ENCODE data around the gene MTMR10. TPM values are rescaled to one million over a fixed set of nuclear protein-coding genes. Genes with fewer than 3 reads are reported as not detected.

The MTMR10 gene
- polyA plus RNA-seq, 1 of the 3 experiments (the other 2 are of a cell fraction) = 6.4 TPM

DNA sequence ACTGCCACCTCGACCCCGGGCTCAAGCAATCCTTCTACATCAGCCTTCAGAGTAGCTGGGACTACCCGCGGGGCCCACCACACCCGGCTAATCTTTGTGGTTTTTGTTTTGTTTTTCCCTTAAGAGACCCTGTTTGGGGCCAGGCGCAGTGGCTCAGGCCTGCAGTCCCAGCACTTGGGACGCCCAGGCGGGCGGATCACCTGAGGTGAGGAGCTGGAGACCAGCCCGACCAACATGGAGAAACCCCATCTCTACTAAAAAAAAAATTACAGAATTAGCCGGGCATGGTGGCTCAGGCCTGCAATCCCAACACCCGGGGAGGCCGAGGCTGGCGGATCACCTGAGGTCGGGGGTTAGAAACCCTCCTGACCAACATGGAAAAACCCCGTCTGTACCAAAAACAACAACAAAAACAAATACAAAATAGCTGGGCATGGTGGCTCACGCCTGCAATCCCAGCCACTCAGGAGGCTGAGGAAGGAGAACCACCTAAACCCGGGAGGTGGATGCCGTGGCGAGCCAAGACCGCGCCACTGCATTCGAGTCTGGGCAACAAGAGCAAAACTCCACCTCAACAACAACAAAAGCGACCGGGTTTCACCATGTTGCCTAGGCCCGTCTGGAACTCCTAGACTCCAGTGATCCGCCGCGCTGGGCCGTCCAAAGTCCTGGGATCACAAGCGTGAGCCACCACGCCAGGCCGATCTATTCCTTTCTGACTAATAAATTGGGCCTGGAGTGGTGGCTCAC, 95.8 kb downstream of the MTMR10 start:
- H3K27me3 ChIP-seq (ENCODE audit: insufficient read depth) = no peaks in the 10 kb centered on the region
- CTCF ChIA-PET = interaction anchor here (1.0 to 3.7 kb wide), 4 partner anchors 233 to 595 kb away, joined by 3 to 42 read pairs (median 3); no protein-coding TSS in a partner anchor
- H3K9me3 ChIP-seq = no peaks in the 10 kb centered on the region
- no peak overlapping the region for H3K4me2 ChIP-seq
- H3F3A ChIP-seq (replicated peaks; ENCODE audit: insufficient read depth) = no peaks in the 10 kb centered on the region
- no peak overlapping the region for H3K27ac ChIP-seq (ENCODE audit: low read depth in 2 of 2, low read length in 1 of 2)
- H3K4me1 ChIP-seq (ENCODE audit: control insufficient read depth in 1 of 2, insufficient read depth in 2 of 2, low read depth in 1 of 2, low read length in 1 of 2) = no peaks in the 10 kb centered on the region
- no peaks in the 10 kb centered on the region for H3K9me2 ChIP-seq
- POLR2A ChIA-PET = no interaction called here
- TF ChIP-seq, protein P1, sequence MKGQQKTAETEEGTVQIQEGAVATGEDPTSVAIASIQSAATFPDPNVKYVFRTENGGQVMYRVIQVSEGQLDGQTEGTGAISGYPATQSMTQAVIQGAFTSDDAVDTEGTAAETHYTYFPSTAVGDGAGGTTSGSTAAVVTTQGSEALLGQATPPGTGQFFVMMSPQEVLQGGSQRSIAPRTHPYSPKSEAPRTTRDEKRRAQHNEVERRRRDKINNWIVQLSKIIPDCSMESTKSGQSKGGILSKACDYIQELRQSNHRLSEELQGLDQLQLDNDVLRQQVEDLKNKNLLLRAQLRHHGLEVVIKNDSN (IDR thresholded peaks at IDR 0.05; ENCODE audit: borderline replicate concordance, low read depth) = no peak
- TF ChIP-seq, protein P2, sequence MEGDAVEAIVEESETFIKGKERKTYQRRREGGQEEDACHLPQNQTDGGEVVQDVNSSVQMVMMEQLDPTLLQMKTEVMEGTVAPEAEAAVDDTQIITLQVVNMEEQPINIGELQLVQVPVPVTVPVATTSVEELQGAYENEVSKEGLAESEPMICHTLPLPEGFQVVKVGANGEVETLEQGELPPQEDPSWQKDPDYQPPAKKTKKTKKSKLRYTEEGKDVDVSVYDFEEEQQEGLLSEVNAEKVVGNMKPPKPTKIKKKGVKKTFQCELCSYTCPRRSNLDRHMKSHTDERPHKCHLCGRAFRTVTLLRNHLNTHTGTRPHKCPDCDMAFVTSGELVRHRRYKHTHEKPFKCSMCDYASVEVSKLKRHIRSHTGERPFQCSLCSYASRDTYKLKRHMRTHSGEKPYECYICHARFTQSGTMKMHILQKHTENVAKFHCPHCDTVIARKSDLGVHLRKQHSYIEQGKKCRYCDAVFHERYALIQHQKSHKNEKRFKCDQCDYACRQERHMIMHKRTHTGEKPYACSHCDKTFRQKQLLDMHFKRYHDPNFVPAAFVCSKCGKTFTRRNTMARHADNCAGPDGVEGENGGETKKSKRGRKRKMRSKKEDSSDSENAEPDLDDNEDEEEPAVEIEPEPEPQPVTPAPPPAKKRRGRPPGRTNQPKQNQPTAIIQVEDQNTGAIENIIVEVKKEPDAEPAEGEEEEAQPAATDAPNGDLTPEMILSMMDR (IDR thresholded peaks at IDR 0.05) = no peak
- TF ChIP-seq, protein P3, sequence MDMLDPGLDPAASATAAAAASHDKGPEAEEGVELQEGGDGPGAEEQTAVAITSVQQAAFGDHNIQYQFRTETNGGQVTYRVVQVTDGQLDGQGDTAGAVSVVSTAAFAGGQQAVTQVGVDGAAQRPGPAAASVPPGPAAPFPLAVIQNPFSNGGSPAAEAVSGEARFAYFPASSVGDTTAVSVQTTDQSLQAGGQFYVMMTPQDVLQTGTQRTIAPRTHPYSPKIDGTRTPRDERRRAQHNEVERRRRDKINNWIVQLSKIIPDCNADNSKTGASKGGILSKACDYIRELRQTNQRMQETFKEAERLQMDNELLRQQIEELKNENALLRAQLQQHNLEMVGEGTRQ (IDR thresholded peaks at IDR 0.05; ENCODE audit: borderline replicate concordance, low read depth, low read length) = no peak
- no peak for TF ChIP-seq EP300 (IDR thresholded peaks at IDR 0.05; ENCODE audit: borderline replicate concordance in 1 of 2, low read depth in 1 of 2, low read length in 1 of 2)
- TF ChIP-seq YY1 (IDR thresholded peaks at IDR 0.05; ENCODE audit: low read depth) = no peak
- TF ChIP-seq TEAD4 (IDR thresholded peaks at IDR 0.05; ENCODE audit: borderline replicate concordance, insufficient read depth) = no peak
- no peak for TF ChIP-seq TCF12 (IDR thresholded peaks at IDR 0.05)
- no peak for TF ChIP-seq RFX5 (IDR thresholded peaks at IDR 0.05; ENCODE audit: low read length)
- TF ChIP-seq SIN3A (IDR thresholded peaks at IDR 0.05; ENCODE audit: borderline replicate concordance, low read depth, low read length) = no peak
- no peak for TF ChIP-seq FOSL2 (IDR thresholded peaks at IDR 0.05; ENCODE audit: borderline replicate concordance, low read depth)
- no peak for TF ChIP-seq EZH2phosphoT487 (IDR thresholded peaks at IDR 0.05; ENCODE audit: borderline replicate concordance, low read depth)
- TF ChIP-seq, protein P4, sequence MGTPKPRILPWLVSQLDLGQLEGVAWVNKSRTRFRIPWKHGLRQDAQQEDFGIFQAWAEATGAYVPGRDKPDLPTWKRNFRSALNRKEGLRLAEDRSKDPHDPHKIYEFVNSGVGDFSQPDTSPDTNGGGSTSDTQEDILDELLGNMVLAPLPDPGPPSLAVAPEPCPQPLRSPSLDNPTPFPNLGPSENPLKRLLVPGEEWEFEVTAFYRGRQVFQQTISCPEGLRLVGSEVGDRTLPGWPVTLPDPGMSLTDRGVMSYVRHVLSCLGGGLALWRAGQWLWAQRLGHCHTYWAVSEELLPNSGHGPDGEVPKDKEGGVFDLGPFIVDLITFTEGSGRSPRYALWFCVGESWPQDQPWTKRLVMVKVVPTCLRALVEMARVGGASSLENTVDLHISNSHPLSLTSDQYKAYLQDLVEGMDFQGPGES (IDR thresholded peaks at IDR 0.05; ENCODE audit: low read depth, low read length) = no peak
- H3K79me2 ChIP-seq (ENCODE audit: insufficient read depth) = no peaks in the 10 kb centered on the region
- DNase-seq = no peak
- no peaks in the 10 kb centered on the region for H4K20me1 ChIP-seq (ENCODE audit: insufficient read depth)
- no peaks in the 10 kb centered on the region for H3K36me3 ChIP-seq (replicated peaks in 1 of 2; ENCODE audit: control insufficient read depth in 1 of 2, insufficient read depth in 2 of 2, low read length in 1 of 2)
- no peak overlapping the region for H3K4me3 ChIP-seq (ENCODE audit: low read depth in 2 of 2, low read length in 1 of 2)
- H2AFZ ChIP-seq (ENCODE audit: low read depth) = no peak overlapping the region
- 95% methylated on average over 31 of the region's 33 CpGs for WGBS (ENCODE audit: low lambda C conversion rate)
- H3K9ac ChIP-seq = no peak overlapping the region
